Endothelial cell (in vitro differentiated cells): Measurements from ENCODE around the gene FUS. TPM values are rescaled to one million over a fixed set of nuclear protein-coding genes. Genes with fewer than 3 reads are reported as not detected.
"Not testable (repeated sequence)": the region's sequence is repeated elsewhere in the genome, so short reads cannot be mapped to it uniquely, and the experiment has no call there.

Experiments used
- DNase-seq: peaks from one replicate; pipeline ENCODE4 v3.0.0; 2021; ENCODE audit warnings: low spot score
- H3K27ac Mint-ChIP-seq: one replicate; pipeline ENCODE4 v1.8.0; 2021; ENCODE audit warnings: mixed read lengths, inconsistent platforms; ENCODE audit not compliant: unreplicated experiment
- H3K27me3 Mint-ChIP-seq: one replicate; pipeline ENCODE4 v1.8.0; 2021; ENCODE audit warnings: mild to moderate bottlenecking, moderate library complexity, mixed read lengths, inconsistent platforms; ENCODE audit not compliant: unreplicated experiment
- H3K36me3 Mint-ChIP-seq: one replicate; pipeline ENCODE4 v1.8.0; 2021; ENCODE audit warnings: mild to moderate bottlenecking, low read depth, mixed read lengths, inconsistent platforms; ENCODE audit not compliant: unreplicated experiment
- H3K4me1 Mint-ChIP-seq: one replicate; pipeline ENCODE4 v1.8.0; 2021; ENCODE audit warnings: mild to moderate bottlenecking, mixed read lengths, inconsistent platforms; ENCODE audit not compliant: unreplicated experiment
- H3K4me3 Mint-ChIP-seq: one replicate; pipeline ENCODE4 v1.8.0; 2021; ENCODE audit warnings: mild to moderate bottlenecking, mixed read lengths, inconsistent platforms; ENCODE audit not compliant: unreplicated experiment
- H3K9me3 Mint-ChIP-seq: one replicate; pipeline ENCODE4 v1.8.0; 2021; ENCODE audit warnings: mixed read lengths, inconsistent platforms; ENCODE audit not compliant: unreplicated experiment
- CTCF ChIP-seq: fragments of 200-600 bp; sonication (generic); IDR thresholded peaks from one replicate; pipeline ENCODE4 v1.5.0; 2021; ENCODE audit warnings: antibody characterized with exemption; ENCODE audit not compliant: unreplicated experiment
- total RNA-seq: library from RNA; stranded (reverse); fragmentation: NEBNext Ultra II Directional; extraction: Animal tissue kit (Norgen Biotek cat#: 25700); gene quantifications from one replicate; pipeline ENCODE4 v1.2.1, GENCODE V29; 2021; ENCODE audit not compliant: unreplicated experiment

The FUS gene
- total RNA-seq, 1 donor from 2014 or later: 590 TPM

GRCh38 chr16:31199430-31200041 is 19.6 kb downstream of the FUS start:
- H3K4me3 Mint-ChIP-seq: peak overlapping the region; percentile 56
- H3K36me3 Mint-ChIP-seq: peaks cover 24% of the 10 kb centered on the region
- peak overlapping the region; percentile 21 for H3K27ac Mint-ChIP-seq
- TF ChIP-seq CTCF: no peak
- DNase-seq: no peak
- no peaks in the 10 kb centered on the region for H3K9me3 Mint-ChIP-seq
- peaks cover 16% of the 10 kb centered on the region for H3K27me3 Mint-ChIP-seq
- H3K4me1 Mint-ChIP-seq: peaks cover 56% of the 10 kb centered on the region

GRCh38 chr16:31200111-31200510 is 20.2 kb downstream of the FUS start:
- peak overlapping the region; percentile 40 for H3K4me3 Mint-ChIP-seq
- H3K36me3 Mint-ChIP-seq: peaks cover 19% of the 10 kb centered on the region
- H3K9me3 Mint-ChIP-seq, DNase-seq: not testable (repeated sequence)
- H3K4me1 Mint-ChIP-seq: peaks cover 51% of the 10 kb centered on the region
- peaks cover 17% of the 10 kb centered on the region for H3K27me3 Mint-ChIP-seq
- H3K27ac Mint-ChIP-seq: peak overlapping the region; percentile 4

GRCh38 chr16:31200821-31201568 is 21.1 kb downstream of the FUS start:
- DNase-seq: no peak
- peaks cover 15% of the 10 kb centered on the region for H3K27me3 Mint-ChIP-seq
- TF ChIP-seq CTCF: no peak
- no peaks in the 10 kb centered on the region for H3K9me3 Mint-ChIP-seq
- H3K4me1 Mint-ChIP-seq: peaks cover 49% of the 10 kb centered on the region
- peaks cover 17% of the 10 kb centered on the region for H3K36me3 Mint-ChIP-seq
- H3K4me3 Mint-ChIP-seq: peak overlapping the region; percentile 87
- H3K27ac Mint-ChIP-seq: peak overlapping the region; percentile 72

GRCh38 chr16:31201582-31202413 is 21.9 kb downstream of the FUS start:
- peak; percentile 48 for DNase-seq
- H3K27ac Mint-ChIP-seq: no peak overlapping the region

More at GRCh38 chr16:31201582-31202413, 21.9 kb downstream of the FUS start:
- H3K27me3 Mint-ChIP-seq: peaks cover 13% of the 10 kb centered on the region
- H3K9me3 Mint-ChIP-seq: no peaks in the 10 kb centered on the region
- peaks cover 14% of the 10 kb centered on the region for H3K36me3 Mint-ChIP-seq
- H3K4me1 Mint-ChIP-seq: peaks cover 42% of the 10 kb centered on the region
- TF ChIP-seq CTCF: no peak
- H3K4me3 Mint-ChIP-seq: peak overlapping the region; percentile 87
